Esophagus squamous epithelium (tissue), 5 donors: ENCODE results near the gene CUTA. TPM values are rescaled to one million over a fixed set of nuclear protein-coding genes. Genes with fewer than 3 reads are reported as not detected.

ENCODE experiments used
- DNase-seq: peaks from one replicate; lab custom pipeline; 2025; lab: John Stamatoyannopoulos, UW
- H3K27ac ChIP-seq, 4 donors: fragments of 200-600 bp; sonication (generic); one replicate each; pipeline ENCODE4 v1.5.1; 2016 to 2019; ENCODE audit warnings: mild to moderate bottlenecking in 1 of 4
- H3K27me3 ChIP-seq, 4 donors: fragments of 200-600 bp; sonication (generic); 1 replicate in 3 of 4; 2 replicates in 1 of 4; pipeline versions ENCODE4 v1.5.1 to v1.6.0; 2017 to 2021; ENCODE audit warnings: antibody characterized with exemption in 1 of 4
- H3K36me3 ChIP-seq, 3 donors: fragments of 200-600 bp; sonication (generic); one replicate each; pipeline ENCODE4 v1.5.1; 2016 to 2019
- H3K4me1 ChIP-seq, 3 donors: fragments of 200-600 bp; sonication (generic); one replicate each; pipeline ENCODE4 v1.5.1; 2017 to 2019
- H3K4me3 ChIP-seq, 4 donors: fragments of 200-600 bp; sonication (generic); 1 replicate in 3 of 4; 2 replicates in 1 of 4; pipeline ENCODE4 v1.5.1; 2016 to 2019; ENCODE audit warnings: mild to moderate bottlenecking in 2 of 4, moderate library complexity in 1 of 4
- H3K9me3 ChIP-seq, 3 donors: fragments of 200-600 bp; sonication (generic); one replicate each; pipeline ENCODE4 v1.5.1; 2016 to 2019
- POLR2A ChIP-seq, 4 donors: fragments of 450-650 bp; IDR thresholded peaks; one replicate each; pipeline ENCODE4 v1.6.1; 2017; ENCODE audit warnings: antibody characterized with exemption in 4 of 4, mild to moderate bottlenecking in 4 of 4, moderate library complexity in 3 of 4
- WGBS, 2 donors: methylation state at CpG; one replicate each; pipeline ENCODE4 v1.1.5; 2018; 5-methylcytosine and 5-hydroxymethylcytosine counted together
- intact Hi-C: fragments of 100-400 bp; cut with DNase I; formaldehyde crosslinking; loops from one replicate; pipeline ENCODE4 v1.15.0; 2022
- total RNA-seq, 4 donors: library from RNA; depleted of rRNA; stranded (reverse); fragments of >200 nt; gene quantifications; one replicate each; pipeline ENCODE4 v1.1.0, GENCODE V29; 2016
- TF ChIP-seq, protein P1 (sequence below), 6 experiments: fragments of 450-650 bp in 4 of 6; fragments of 200-600 bp in 2 of 6; sonication (generic) in 2 of 6; IDR thresholded peaks; one replicate each; pipeline ENCODE4 v1.5.1; 2016 to 2019; ENCODE audit warnings: antibody characterized with exemption in 6 of 6, mild to moderate bottlenecking in 4 of 6, moderate library complexity in 4 of 6
- donor health status: DM: yes; HTN: yes; CAD: no.

The CUTA gene
- total RNA-seq, 4 donors from 2014 or later, result 46.0 to 93.1 (median 69.4) TPM

DNA sequence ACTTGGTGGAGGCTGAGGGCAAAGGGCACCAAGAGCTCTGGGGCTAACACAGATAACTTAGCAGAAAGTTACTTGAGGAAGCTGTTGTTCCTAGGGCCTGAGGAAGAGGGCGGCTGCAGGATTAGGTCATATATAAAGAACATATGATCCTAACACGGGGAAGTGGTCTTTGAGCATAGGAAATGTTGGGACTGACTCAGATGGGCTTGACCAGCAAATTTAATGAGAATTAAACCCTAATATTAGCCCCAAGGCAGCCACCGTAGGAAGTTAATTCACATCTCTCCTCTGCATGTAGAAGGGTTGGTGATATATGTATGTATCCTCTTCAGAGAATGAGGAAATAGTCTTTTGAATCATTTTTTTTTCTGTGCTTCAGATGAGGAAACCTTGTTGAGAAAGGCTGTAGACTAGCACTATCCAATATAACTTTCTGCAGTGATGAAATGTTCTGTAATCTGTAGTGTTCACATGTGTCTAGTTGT lies 27.3 kb upstream of the CUTA start:
- peak overlapping the region in 1 of 4 donors; percentile 30 for H3K27ac ChIP-seq
- TF ChIP-seq, protein P1, sequence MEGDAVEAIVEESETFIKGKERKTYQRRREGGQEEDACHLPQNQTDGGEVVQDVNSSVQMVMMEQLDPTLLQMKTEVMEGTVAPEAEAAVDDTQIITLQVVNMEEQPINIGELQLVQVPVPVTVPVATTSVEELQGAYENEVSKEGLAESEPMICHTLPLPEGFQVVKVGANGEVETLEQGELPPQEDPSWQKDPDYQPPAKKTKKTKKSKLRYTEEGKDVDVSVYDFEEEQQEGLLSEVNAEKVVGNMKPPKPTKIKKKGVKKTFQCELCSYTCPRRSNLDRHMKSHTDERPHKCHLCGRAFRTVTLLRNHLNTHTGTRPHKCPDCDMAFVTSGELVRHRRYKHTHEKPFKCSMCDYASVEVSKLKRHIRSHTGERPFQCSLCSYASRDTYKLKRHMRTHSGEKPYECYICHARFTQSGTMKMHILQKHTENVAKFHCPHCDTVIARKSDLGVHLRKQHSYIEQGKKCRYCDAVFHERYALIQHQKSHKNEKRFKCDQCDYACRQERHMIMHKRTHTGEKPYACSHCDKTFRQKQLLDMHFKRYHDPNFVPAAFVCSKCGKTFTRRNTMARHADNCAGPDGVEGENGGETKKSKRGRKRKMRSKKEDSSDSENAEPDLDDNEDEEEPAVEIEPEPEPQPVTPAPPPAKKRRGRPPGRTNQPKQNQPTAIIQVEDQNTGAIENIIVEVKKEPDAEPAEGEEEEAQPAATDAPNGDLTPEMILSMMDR (IDR thresholded peaks at IDR 0.05), result no peak
- no peaks in the 10 kb centered on the region for H3K9me3 ChIP-seq
- H3K27me3 ChIP-seq, result no peaks in the 10 kb centered on the region
- no peak for DNase-seq
- WGBS, 2 donors, result 78 to 90% methylated on average over 3 of the region's 3 CpGs
- H3K4me3 ChIP-seq, result no peak overlapping the region
- intact Hi-C loops, result no loop called here
- H3K36me3 ChIP-seq, result peaks cover 11 to 95% (median 18%) of the 10 kb centered on the region in 3 donors
- H3K4me1 ChIP-seq, result no peaks in the 10 kb centered on the region

DNA sequence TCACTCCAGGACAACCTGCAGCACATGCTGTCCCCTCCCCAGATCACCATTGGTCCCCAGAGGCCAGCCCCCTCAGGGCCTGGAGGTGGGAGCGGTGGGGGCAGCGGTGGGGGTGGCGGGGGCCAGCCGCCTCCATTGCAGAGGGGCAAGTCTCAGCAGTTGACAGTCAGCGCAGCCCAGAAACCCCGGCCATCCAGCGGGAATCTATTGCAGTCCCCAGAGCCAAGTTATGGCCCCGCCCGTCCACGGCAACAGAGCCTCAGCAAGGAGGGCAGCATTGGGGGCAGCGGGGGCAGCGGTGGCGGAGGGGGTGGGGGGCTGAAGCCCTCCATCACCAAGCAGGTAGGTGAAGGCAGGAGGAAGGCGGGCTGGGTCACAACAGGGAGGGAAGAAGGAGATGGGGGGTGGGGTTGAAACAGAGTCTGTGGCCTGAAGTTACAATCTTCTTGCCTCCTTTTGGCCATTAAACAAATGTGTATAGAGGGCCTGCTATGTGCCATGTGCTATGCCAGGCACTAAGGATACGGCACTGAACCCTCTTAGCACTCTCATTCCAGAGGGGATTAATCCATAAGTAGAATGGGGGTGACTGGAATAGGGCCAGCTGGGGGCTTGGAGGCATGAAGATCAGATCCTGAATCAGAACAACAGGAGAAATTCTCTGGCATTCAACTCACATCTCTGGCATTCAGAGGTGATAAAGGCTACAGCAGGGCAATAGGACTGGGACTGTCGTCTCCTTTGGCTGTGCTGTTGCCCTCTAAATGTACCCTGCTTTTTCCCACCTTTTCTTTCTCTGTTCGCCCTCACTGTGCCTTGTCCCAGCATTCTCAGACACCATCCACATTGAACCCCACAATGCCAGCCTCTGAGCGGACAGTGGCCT lies 26.0 kb upstream of the CUTA start:
- intact Hi-C loops, result no loop called here
- no peak for TF ChIP-seq POLR2A (IDR thresholded peaks at IDR 0.05)
- TF ChIP-seq, protein P1 (IDR thresholded peaks at IDR 0.05), result no peak
- WGBS, 2 donors, result 82 to 92% methylated on average over 4 of the region's 18 CpGs
- no peak for DNase-seq
- Histone ChIP-seq H3K9me3 (no peaks in the 10 kb centered on the region), H3K27me3 (no peaks in the 10 kb centered on the region), H3K4me1 (no peaks in the 10 kb centered on the region), H3K36me3 (peaks cover 11 to 94% (median 18%) of the 10 kb centered on the region in 3 donors), H3K27ac (no peak overlapping the region), H3K4me3 (no peak overlapping the region)

DNA sequence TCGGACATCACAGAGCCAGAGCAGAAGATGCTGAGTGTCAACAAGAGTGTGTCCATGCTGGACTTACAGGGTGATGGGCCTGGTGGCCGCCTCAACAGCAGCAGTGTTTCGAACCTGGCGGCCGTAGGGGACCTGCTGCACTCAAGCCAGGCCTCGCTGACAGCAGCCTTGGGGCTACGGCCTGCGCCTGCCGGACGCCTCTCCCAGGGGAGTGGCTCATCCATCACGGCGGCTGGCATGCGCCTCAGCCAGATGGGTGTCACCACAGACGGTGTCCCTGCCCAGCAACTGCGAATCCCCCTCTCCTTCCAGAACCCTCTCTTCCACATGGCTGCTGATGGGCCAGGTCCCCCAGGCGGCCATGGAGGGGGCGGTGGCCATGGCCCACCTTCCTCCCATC lies 25.1 kb upstream of the CUTA start:
- no peak for DNase-seq
- Histone ChIP-seq H3K27me3 (no peaks in the 10 kb centered on the region), H3K9me3 (no peaks in the 10 kb centered on the region), H3K4me3 (no peak overlapping the region), H3K4me1 (no peaks in the 10 kb centered on the region), H3K27ac (no peak overlapping the region), H3K36me3 (peaks cover 4 to 94% (median 25%) of the 10 kb centered on the region in 3 donors)
- TF ChIP-seq, protein P1 (IDR thresholded peaks at IDR 0.05), result no peak
- no peak for TF ChIP-seq POLR2A (IDR thresholded peaks at IDR 0.05)
- 91% methylated on average over 16 of the region's 17 CpGs; no CpG with 5 or more reads in 1 of the 2 donors for WGBS, 2 donors
- intact Hi-C loops, result no loop called here

DNA sequence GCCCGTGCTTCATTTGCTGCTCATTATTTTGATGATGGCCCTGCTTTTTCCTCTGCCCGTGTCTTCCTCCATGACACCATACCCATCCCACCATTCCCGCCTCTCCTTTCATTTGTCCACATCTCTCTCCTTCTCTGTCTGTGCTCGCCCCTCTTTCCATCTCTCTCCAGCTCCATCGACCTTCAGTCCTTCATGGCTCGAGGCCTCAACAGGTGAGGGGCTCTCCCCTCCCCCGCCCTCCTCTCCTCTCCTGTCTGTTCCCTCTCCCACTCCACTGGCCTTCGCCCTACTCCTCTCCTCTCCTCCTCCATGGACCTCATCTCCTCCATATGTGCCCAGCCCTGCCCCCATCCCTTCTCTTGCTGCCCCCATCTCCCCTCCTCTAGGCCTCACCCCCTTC lies 24.4 kb upstream of the CUTA start:
- intact Hi-C loops, result no loop called here
- no peak overlapping the region for H3K4me3 ChIP-seq
- 80 to 86% methylated on average over 8 of the region's 8 CpGs for WGBS, 2 donors

More for the DNA sequence above, 24.4 kb upstream of the CUTA start:
- H3K4me1 ChIP-seq, result no peaks in the 10 kb centered on the region
- H3K27me3 ChIP-seq, result no peaks in the 10 kb centered on the region
- no peak for TF ChIP-seq POLR2A (IDR thresholded peaks at IDR 0.05)
- TF ChIP-seq, protein P1 (IDR thresholded peaks at IDR 0.05), result no peak
- no peak overlapping the region for H3K27ac ChIP-seq
- no peak for DNase-seq
- no peaks in the 10 kb centered on the region for H3K9me3 ChIP-seq
- peaks cover 12 to 94% (median 32%) of the 10 kb centered on the region in 3 donors for H3K36me3 ChIP-seq
